Activated CD4-positive, alpha-beta memory T cell treated with anti-CD3 and anti-CD28 coated beads for 36 hours (primary cell): ENCODE data around the gene CA10. TPM values are rescaled to one million over a fixed set of nuclear protein-coding genes. Genes with fewer than 3 reads are reported as not detected.

Experiments used
- CTCF ChIA-PET: fragments of 350-600 bp; sonication (Branson Sonifier 250); formaldehyde crosslinking; loops from one replicate; lab custom pipeline; 2021; ENCODE audit warnings: antibody characterized with exemption, inconsistent platforms; lab: Charles Lee
- POLR2A ChIA-PET: fragments of 350-600 bp; sonication (Branson Sonifier 250); formaldehyde crosslinking; loops from one replicate; lab custom pipeline; 2021; ENCODE audit warnings: antibody characterized with exemption; lab: Charles Lee
- DNase-seq: peaks from one replicate; pipeline ENCODE4 v3.0.0-alpha.2; 2020
- H3K27ac Mint-ChIP-seq: one replicate; pipeline ENCODE4 v1.8.0; 2021; ENCODE audit warnings: mixed read lengths
- H3K27me3 Mint-ChIP-seq: one replicate; pipeline ENCODE4 v1.8.0; 2021; ENCODE audit warnings: mixed read lengths
- H3K36me3 Mint-ChIP-seq: one replicate; pipeline ENCODE4 v1.8.0; 2021; ENCODE audit warnings: mixed read lengths
- H3K4me1 Mint-ChIP-seq: one replicate; pipeline ENCODE4 v1.8.0; 2021; ENCODE audit warnings: low read depth, mixed read lengths
- H3K4me3 Mint-ChIP-seq: one replicate; pipeline ENCODE4 v1.8.0; 2021; ENCODE audit warnings: mild to moderate bottlenecking, mixed read lengths
- H3K9me3 Mint-ChIP-seq: one replicate; pipeline ENCODE4 v1.8.0; 2021; ENCODE audit warnings: mixed read lengths
- intact Hi-C: fragments of 100-400 bp; cut with micrococcal nuclease; formaldehyde crosslinking; loops from one replicate; pipeline ENCODE4 v1.15.1; 2023
- total RNA-seq, 2 experiments: library from RNA; stranded (reverse); gene quantifications; one replicate each; pipeline ENCODE4 v1.2.3, GENCODE V29; 2021

Gene CA10
- total RNA-seq, 2 experiments from 2014 or later, result not detected

GRCh38 chr17:51817955-51818354 is 340.6 kb downstream of the CA10 start:
- intact Hi-C loops, result loop anchor here (5.0 kb wide), 1 partner anchor 56 kb away; no protein-coding TSS in a partner anchor
- Mint-ChIP-seq H3K4me3 (no peak overlapping the region), H3K27ac (no peak overlapping the region), H3K36me3 (no peaks in the 10 kb centered on the region), H3K4me1 (peaks cover 11% of the 10 kb centered on the region), H3K27me3 (peaks cover 9% of the 10 kb centered on the region), H3K9me3 (no peaks in the 10 kb centered on the region)
- ChIA-PET POLR2A (no interaction called here), CTCF (no interaction called here)
- no peak for DNase-seq

GRCh38 chr17:51817117-51817516 is 341.4 kb downstream of the CA10 start:
- ChIA-PET CTCF (no interaction called here), POLR2A (no interaction called here)
- no peak overlapping the region for H3K4me3 Mint-ChIP-seq
- no peak overlapping the region for H3K27ac Mint-ChIP-seq
- intact Hi-C loops, result loop anchor here (5.0 kb wide), 1 partner anchor 55 kb away; no protein-coding TSS in a partner anchor
- DNase-seq, result no peak
- H3K9me3 Mint-ChIP-seq, result no peaks in the 10 kb centered on the region
- H3K4me1 Mint-ChIP-seq, result peaks cover 11% of the 10 kb centered on the region
- H3K27me3 Mint-ChIP-seq, result peaks cover 7% of the 10 kb centered on the region
- H3K36me3 Mint-ChIP-seq, result no peaks in the 10 kb centered on the region

GRCh38 chr17:51815097-51815496 is 343.4 kb downstream of the CA10 start:
- ChIA-PET POLR2A (no interaction called here), CTCF (no interaction called here)
- Mint-ChIP-seq H3K27me3 (peaks cover 2% of the 10 kb centered on the region), H3K4me3 (no peak overlapping the region), H3K36me3 (no peaks in the 10 kb centered on the region), H3K27ac (no peak overlapping the region), H3K4me1 (peaks cover 6% of the 10 kb centered on the region), H3K9me3 (no peaks in the 10 kb centered on the region)
- DNase-seq, result no peak
- intact Hi-C loops, result loop anchor here (5.0 kb wide), 1 partner anchor 53 kb away; no protein-coding TSS in a partner anchor

GRCh38 chr17:51814521-51814920 is 344.0 kb downstream of the CA10 start:
- Mint-ChIP-seq H3K9me3 (no peaks in the 10 kb centered on the region), H3K4me1 (peaks cover 3% of the 10 kb centered on the region), H3K4me3 (no peak overlapping the region), H3K27ac (no peak overlapping the region), H3K27me3 (peaks cover 2% of the 10 kb centered on the region), H3K36me3 (no peaks in the 10 kb centered on the region)
- DNase-seq, result no peak
- intact Hi-C loops, result no loop called here
- ChIA-PET POLR2A (no interaction called here), CTCF (no interaction called here)

GRCh38 chr17:51813784-51814174 is 344.7 kb downstream of the CA10 start:
- peaks cover 2% of the 10 kb centered on the region for H3K27me3 Mint-ChIP-seq
- ChIA-PET CTCF (interaction anchor here (0.9 kb wide), 1 partner anchor 49 kb away, joined by 3 read pairs; no protein-coding TSS in a partner anchor), POLR2A (no interaction called here)
- no peak overlapping the region for H3K27ac Mint-ChIP-seq
- no peak overlapping the region for H3K4me3 Mint-ChIP-seq
- no peaks in the 10 kb centered on the region for H3K9me3 Mint-ChIP-seq
- no peaks in the 10 kb centered on the region for H3K36me3 Mint-ChIP-seq
- H3K4me1 Mint-ChIP-seq, result peaks cover 3% of the 10 kb centered on the region
- intact Hi-C loops, result no loop called here
- DNase-seq, result no peak

- Mint-ChIP-seq H3K9me3 (no peaks in the 10 kb centered on the region), H3K27ac (no peak overlapping the region), H3K4me3 (no peak overlapping the region), H3K27me3 (peaks cover 2% of the 10 kb centered on the region), H3K4me1 (no peaks in the 10 kb centered on the region), H3K36me3 (no peaks in the 10 kb centered on the region)
- CTCF ChIA-PET, result interaction anchor here (0.9 kb wide), 1 partner anchor 49 kb away, joined by 3 read pairs; no protein-coding TSS in a partner anchor
- intact Hi-C loops, result no loop called here
- no peak for DNase-seq
- POLR2A ChIA-PET, result no interaction called here
Measured at GRCh38 chr17:51813140-51813783, 345.3 kb downstream of the CA10 start.

GRCh38 chr17:51807460-51807859 is 351.1 kb downstream of the CA10 start:
- intact Hi-C loops, result no loop called here
- CTCF ChIA-PET, result no interaction called here

GRCh38 chr17:51805765-51806164 is 352.7 kb downstream of the CA10 start:
- CTCF ChIA-PET, result no interaction called here
- POLR2A ChIA-PET, result no interaction called here
- Mint-ChIP-seq H3K9me3 (no peaks in the 10 kb centered on the region), H3K4me3 (no peak overlapping the region), H3K4me1 (peaks cover 7% of the 10 kb centered on the region), H3K27me3 (peaks cover 5% of the 10 kb centered on the region), H3K27ac (no peak overlapping the region), H3K36me3 (no peaks in the 10 kb centered on the region)
- no peak for DNase-seq
- intact Hi-C loops, result no loop called here

More at GRCh38 chr17:51807460-51807859, 351.1 kb downstream of the CA10 start:
- POLR2A ChIA-PET, result no interaction called here
- Mint-ChIP-seq H3K4me3 (no peak overlapping the region), H3K4me1 (no peaks in the 10 kb centered on the region), H3K27me3 (peaks cover 5% of the 10 kb centered on the region), H3K27ac (no peak overlapping the region), H3K36me3 (no peaks in the 10 kb centered on the region), H3K9me3 (no peaks in the 10 kb centered on the region)
- DNase-seq, result no peak

GRCh38 chr17:51805185-51805584 is 353.3 kb downstream of the CA10 start:
- H3K4me1 Mint-ChIP-seq, result peaks cover 7% of the 10 kb centered on the region
- peaks cover 5% of the 10 kb centered on the region for H3K27me3 Mint-ChIP-seq
- DNase-seq, result no peak
- no peak overlapping the region for H3K4me3 Mint-ChIP-seq
- no peak overlapping the region for H3K27ac Mint-ChIP-seq
- CTCF ChIA-PET, result no interaction called here
- POLR2A ChIA-PET, result no interaction called here
- no peaks in the 10 kb centered on the region for H3K9me3 Mint-ChIP-seq
- no peaks in the 10 kb centered on the region for H3K36me3 Mint-ChIP-seq
- intact Hi-C loops, result no loop called here

GRCh38 chr17:51803161-51803560 is 355.4 kb downstream of the CA10 start:
- no peak overlapping the region for H3K27ac Mint-ChIP-seq
- H3K36me3 Mint-ChIP-seq, result no peaks in the 10 kb centered on the region
- H3K4me1 Mint-ChIP-seq, result peaks cover 7% of the 10 kb centered on the region
- DNase-seq, result no peak
- POLR2A ChIA-PET, result no interaction called here
- peaks cover 5% of the 10 kb centered on the region for H3K27me3 Mint-ChIP-seq
- H3K9me3 Mint-ChIP-seq, result no peaks in the 10 kb centered on the region
- CTCF ChIA-PET, result interaction anchor here (1.1 kb wide), 1 partner anchor 11 kb away, joined by 3 read pairs; no protein-coding TSS in a partner anchor
- H3K4me3 Mint-ChIP-seq, result no peak overlapping the region
- intact Hi-C loops, result no loop called here

- Mint-ChIP-seq H3K27ac (no peak overlapping the region), H3K9me3 (no peaks in the 10 kb centered on the region), H3K27me3 (peaks cover 4% of the 10 kb centered on the region), H3K4me3 (no peak overlapping the region), H3K36me3 (no peaks in the 10 kb centered on the region), H3K4me1 (peaks cover 7% of the 10 kb centered on the region)
- intact Hi-C loops, result no loop called here
- ChIA-PET CTCF (no interaction called here), POLR2A (no interaction called here)
- DNase-seq, result no peak
Measured at GRCh38 chr17:51802544-51802943, 356.0 kb downstream of the CA10 start.

- no peak overlapping the region for H3K27ac Mint-ChIP-seq
- H3K4me3 Mint-ChIP-seq, result no peak overlapping the region
- intact Hi-C loops, result no loop called here
- POLR2A ChIA-PET, result no interaction called here
- H3K9me3 Mint-ChIP-seq, result no peaks in the 10 kb centered on the region
- no peak for DNase-seq
- peaks cover 3% of the 10 kb centered on the region for H3K27me3 Mint-ChIP-seq
- CTCF ChIA-PET, result no interaction called here
- peaks cover 7% of the 10 kb centered on the region for H3K4me1 Mint-ChIP-seq
- H3K36me3 Mint-ChIP-seq, result no peaks in the 10 kb centered on the region
Measured at GRCh38 chr17:51801626-51802025, 356.9 kb downstream of the CA10 start.

GRCh38 chr17:51799981-51800380 is 358.5 kb downstream of the CA10 start:
- ChIA-PET CTCF (no interaction called here), POLR2A (no interaction called here)
- H3K9me3 Mint-ChIP-seq, result no peaks in the 10 kb centered on the region
- H3K27me3 Mint-ChIP-seq, result peaks cover 3% of the 10 kb centered on the region
- no peak overlapping the region for H3K27ac Mint-ChIP-seq
- intact Hi-C loops, result no loop called here
- H3K4me1 Mint-ChIP-seq, result peaks cover 7% of the 10 kb centered on the region
- H3K36me3 Mint-ChIP-seq, result no peaks in the 10 kb centered on the region
- H3K4me3 Mint-ChIP-seq, result no peak overlapping the region
- DNase-seq, result no peak
